HG03095 (cell line): ENCODE data around the gene OXCT2.
"Not testable (repeated sequence)": the region's sequence is repeated elsewhere in the genome, so short reads cannot be mapped to it uniquely, and the experiment has no call there.

ENCODE experiments used
- ATAC-seq: cut with Tn5 transposase; IDR thresholded peaks from one replicate; pipeline ENCODE4 v1.9.1; 2021; ENCODE audit warnings: moderate library complexity; ENCODE audit not compliant: unreplicated experiment

The OXCT2 gene

DNA sequence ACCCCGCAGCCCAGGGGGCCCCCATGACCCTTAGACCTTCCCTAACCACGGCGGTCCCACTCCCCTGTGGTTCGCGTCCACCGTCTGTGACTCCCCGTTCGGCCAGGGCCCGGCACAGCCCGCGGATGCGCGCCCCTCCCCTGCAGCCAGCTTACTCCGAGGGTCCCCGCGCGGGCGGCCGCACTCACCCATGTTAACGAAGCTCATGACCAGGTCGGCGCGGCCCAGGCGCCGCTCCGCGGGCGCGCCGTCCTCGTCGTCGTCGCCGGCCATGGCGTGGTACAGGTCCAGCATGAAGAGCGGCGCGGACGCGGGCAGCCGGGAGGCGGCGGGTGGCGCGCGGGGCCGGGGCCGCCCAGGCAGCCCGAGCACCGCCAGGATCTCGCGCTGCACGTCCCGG lies 16.8 kb upstream of the OXCT2 start:
- not testable (repeated sequence) for ATAC-seq

DNA sequence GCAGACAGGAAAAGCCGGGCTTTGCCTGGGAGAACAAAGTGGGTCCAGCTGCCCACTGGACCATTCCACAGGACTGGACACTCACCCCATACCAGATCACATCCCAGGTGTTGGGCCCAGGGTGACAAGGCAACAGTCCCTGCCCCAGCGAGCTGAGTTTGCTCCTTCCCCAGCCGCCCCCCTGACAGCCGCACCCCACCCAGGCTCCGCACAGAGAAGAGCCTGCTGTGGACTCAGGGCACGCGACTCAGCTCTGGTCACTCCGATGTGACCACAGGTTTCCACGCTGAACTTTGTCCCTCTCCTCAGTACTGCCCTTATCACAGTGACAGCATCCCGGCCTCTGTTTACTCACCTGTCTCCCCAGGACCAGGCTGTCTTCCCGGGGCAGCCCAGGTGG lies 16.3 kb upstream of the OXCT2 start:
- ATAC-seq: no peak

DNA sequence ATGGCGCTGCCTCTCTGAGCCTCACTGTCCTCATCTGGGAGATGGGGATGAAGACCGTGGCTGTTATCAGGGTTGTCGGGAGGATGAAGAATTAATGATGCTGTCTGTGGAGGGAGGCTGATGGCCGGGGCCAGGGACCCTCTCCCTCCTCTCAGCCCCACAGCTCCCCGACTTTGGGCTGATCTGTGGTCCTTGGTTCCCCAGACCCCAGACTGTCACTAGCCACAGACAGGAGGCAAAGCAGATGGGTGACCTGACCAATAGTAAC lies 15.9 kb upstream of the OXCT2 start:
- not testable (repeated sequence) for ATAC-seq

DNA sequence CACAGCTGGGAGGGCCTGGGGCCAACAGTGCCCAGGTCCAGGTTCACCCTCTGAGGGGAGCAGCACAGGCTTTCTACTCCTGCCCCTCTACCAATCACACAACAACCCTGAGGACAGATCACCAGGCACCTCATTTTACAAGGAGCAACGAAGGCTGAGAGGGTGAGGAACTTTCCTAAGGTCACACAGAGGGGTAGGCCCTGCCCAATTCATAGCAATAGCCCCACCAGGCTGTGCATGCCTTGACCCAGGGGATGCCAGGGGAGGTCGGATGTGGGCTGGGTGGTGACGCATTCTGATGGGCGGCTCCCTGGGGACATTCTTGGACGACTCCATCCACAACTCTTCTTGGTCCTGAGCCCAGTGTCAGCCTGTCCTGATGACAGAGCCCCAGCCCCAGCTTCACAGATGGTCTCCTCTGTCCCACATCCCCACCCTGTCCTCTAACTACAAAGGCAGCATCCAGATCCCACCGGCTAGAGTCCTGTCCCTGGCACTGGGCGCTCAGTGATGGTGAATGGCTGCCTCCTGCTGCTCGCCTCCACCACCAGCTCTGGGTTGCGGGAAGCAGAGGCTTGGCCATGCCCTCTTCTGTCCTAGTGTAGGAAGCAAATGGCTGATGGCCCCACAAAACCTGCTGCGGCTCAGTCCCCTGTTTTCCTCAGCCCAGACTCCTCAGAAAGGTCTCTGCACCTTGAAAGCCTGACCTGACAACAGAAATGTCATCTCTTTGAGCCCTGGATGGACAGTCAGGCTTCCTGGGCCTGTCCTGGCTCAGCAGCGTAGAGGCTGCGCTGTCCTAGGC lies 15.4 kb upstream of the OXCT2 start:
- not testable (repeated sequence) for ATAC-seq

DNA sequence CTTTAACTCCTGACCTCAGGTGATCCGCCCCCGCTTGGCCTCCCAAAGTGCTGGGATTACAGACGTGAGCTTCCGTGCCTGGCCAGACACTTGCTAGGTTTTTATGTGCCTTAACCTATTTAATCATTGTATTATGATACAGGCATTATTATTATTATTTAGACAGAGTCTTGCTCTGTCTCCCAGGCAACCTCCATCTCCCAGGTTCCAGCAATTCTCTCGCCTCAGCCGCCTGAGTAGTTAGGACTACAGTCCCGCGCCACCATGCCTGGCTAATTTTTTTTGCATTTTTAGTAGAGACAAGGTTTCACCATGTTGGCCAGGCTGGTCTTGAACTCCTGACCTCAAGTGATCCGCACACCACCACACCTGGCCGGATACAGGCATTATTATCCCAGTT lies 11.5 kb upstream of the OXCT2 start:
- not testable (repeated sequence) for ATAC-seq

DNA sequence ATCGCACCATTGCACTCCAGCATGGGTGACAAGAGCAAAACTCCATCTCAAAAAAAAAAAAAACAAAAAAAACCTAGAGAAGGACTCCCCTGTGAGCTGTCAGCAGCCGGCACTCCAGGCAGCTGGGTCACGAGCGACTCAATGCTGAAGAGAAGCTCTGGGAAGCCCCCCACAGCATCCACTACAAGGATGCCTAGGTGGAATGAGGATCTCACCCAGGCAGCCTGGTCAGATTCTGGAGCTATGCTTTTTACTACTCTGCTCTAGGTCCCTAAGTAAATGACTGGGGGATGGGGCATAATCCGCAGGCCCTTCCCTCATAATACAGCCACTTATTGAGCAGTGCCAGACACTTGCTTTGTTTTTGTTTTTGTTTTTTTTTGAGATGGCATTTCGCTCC lies 11.0 kb upstream of the OXCT2 start:
- ATAC-seq: no peak

DNA sequence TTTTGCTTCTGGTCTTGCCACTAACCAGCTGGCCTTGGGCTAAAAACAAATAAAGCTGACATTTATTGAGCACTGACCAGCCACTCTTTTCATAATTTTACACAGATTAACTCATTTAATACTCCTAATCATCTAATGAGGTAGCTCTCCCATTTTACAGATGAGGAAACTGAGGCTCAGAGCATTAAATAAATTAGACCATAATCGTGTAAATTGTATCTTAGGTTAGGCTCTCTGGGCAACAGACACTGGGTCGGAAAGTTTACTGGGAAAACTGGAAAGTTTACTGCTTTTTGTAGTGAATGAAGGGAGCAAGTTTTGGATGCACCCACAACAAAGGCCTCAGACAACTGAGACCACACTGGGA lies 10.2 kb upstream of the OXCT2 start:
- ATAC-seq: no peak

DNA sequence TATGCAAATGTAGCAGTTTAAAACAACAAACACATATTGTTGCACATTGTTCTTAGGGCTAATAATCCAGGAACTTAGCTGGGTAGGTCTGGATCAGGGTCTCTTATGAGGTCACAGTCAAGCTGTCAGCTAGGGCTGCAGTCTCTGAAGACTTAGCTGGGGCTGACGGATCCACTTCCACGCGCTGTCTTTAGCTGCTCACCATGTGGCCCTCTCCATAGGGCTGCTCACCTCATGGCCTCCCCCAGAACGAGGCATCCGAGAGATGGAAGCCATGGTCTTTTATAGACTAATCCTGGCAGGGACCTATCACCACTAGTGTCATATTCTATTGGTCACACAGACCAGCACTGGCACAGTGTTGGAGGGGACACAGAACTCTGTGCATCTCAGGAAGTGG lies 8.7 kb upstream of the OXCT2 start:
- no peak for ATAC-seq

DNA sequence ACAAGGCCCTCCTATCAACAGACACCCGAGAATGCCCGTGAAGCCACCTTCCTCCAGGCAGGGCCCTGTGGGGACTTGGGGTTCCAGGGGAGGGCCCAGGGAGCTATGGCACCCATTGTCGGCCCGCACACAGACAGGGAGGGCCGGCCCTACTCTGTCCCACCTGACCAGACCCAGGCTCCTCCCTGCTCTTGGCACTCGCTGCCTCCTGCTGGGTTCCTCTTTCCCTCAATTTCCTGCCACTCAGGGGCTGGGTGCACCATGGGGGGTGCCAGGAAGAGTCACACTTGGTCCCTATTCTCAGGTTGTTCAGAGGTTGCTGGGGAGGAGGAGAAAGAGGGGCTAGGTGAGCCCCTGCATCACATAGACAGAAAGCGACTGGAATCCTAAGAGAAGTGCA lies 8.0 kb upstream of the OXCT2 start:
- no peak for ATAC-seq

DNA sequence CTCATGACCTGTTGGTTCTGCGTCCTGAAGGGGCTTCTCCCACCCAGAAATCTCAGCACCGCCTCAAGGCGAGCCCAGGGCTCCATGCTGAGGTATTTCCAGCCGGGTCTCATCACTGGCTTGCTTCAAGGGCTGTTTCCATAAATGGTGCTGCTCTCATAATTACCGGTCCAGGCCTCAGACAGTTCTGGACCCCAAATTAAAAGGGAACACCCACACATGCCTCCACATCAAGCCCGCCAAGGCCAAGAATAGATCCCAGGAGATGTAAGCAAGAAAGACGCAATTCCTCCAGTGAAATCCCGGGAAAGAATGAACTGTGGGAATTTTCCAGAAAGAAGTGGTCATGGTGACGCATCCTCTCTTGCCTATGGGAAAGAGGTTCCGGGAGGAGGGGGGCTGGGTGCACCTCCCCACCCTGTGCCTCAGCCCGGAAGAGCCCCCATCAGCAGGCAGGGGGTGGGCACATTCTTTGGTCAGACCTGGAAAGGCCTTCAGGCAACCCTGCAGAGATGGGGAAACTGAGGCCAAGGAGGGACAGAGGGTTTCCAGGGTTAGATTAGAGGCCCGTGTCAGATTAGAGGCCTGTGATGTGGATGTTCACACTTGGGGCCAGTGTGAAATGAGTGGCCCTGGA lies 7.4 kb upstream of the OXCT2 start:
- ATAC-seq: not testable (repeated sequence)

DNA sequence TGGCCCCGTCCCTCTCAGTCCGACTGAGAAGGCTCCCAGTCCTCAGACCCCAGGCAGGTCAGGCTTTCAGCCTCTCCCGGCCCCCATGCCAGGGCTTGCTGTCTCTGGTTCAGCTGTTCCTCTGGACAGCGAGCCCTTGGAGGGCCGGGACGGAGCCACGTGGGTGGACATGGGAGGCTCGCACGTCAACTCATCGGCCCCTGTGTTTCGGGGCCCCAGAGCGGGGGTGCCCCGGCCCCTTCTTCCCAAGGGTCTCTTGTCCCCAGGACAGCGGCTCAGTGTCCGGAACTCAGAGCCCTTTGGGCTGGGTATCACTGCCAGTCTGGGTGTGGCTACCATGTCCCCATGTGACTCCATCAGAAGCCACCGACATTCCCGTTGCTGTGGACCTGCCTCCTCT lies 6.7 kb upstream of the OXCT2 start:
- not testable (repeated sequence) for ATAC-seq

DNA sequence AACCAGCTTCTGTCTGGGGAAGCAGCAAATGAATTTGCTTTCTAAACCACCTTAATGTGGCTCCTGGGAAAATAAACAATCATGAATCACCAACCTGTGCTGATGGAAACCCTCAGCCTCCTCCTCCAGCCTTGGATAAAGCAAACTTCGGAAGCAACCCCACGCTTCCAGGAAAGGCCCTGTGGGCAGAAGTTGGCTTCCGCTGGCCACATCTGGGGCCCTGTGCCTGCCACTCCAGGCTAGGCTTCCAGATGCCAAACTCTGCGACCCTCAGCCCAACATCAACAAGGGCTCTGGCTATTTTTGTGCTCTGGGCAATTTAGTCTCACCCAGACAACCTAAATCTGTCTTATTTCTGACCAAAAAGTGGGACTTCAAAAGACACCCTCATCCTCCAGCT lies 6.2 kb upstream of the OXCT2 start:
- ATAC-seq: no peak

DNA sequence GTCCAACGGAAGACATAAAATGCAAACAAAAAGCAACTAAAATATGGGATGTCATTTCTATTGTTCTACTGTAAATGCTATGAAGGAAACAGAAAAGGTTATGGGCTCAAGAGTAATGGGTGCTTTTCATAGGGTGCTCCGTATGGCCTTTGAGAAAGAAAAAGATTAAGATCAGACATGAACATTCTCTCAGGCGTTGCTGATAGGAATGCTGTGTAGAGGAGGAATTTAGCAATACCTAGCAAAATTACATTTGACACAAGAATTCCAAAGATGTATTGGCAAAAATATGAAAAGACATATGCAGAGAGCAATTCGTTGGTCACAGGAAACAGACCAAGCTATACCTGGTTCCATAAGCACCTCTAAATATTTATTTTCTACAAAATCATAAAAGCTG lies 5.7 kb upstream of the OXCT2 start:
- no peak for ATAC-seq

DNA sequence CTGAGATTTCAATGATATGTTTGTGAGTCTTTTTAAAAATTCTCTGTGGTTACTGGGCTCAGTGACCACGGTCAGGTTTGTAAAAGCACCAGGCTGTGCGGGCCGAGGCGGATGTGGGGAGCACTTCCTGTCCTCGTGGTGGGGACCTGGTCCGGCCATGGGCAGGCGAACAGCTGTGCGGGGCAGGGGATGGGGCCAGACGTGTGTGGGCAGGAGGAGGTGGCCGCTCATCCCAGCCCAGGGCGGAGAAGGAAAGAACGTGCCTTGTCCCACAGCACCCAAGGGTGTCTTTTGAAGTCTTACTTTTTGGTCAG lies 5.2 kb upstream of the OXCT2 start:
- no peak for ATAC-seq

DNA sequence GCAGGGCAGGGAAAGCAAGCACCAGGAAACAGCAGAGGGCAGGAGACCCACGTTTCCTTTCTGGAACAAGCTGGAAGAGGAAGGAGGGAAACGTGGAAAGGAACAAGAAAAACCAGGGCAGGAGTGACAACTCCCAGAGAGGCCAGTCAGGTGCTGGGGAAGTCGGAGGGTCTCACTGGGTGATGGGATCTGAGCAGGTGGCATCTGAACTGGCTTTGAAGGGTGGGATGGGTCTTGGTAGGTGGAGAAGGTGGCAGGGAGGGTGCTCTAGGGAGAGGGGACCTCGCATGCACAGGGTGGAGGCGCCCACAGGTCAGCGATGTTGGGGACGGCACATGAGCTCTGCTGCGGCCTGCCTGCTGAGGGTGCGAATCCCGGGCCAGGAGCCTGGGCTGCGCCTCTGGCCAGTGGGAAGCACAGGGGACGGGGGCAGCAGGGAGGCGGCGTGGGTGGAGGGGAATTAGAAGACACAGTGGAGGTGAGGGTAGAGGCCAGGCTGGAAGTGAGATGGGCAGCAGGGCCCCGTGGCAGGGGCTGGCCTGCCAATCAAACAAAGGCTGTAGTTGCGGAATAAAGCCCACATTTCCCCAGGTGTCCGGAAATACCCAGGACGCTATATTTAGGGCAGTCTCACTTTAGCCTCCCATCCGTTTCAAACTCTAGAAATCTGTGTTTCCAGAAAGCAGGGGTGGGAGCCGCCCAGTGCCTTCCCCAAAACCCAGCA lies 4.7 kb upstream of the OXCT2 start:
- not testable (repeated sequence) for ATAC-seq

DNA sequence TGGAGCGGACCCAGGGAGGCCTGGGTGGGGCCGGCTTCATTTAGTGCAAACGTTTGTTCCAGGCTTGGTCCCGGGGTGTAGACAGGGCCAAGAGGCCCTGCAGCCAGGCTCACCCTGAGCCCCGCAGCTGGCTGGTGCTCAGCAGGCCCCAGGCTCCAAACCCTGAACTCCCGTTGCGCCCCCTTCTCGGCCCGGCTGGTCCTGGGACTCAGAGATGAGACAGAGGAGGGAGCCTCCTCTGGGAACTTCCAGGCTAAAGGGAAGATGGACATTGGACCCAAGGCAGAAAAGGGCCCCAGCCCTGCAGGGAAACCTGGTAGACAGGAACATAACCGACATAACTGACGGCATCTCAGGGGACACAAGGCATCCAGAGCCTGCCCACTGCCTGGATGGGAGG lies 4.0 kb upstream of the OXCT2 start:
- not testable (repeated sequence) for ATAC-seq

DNA sequence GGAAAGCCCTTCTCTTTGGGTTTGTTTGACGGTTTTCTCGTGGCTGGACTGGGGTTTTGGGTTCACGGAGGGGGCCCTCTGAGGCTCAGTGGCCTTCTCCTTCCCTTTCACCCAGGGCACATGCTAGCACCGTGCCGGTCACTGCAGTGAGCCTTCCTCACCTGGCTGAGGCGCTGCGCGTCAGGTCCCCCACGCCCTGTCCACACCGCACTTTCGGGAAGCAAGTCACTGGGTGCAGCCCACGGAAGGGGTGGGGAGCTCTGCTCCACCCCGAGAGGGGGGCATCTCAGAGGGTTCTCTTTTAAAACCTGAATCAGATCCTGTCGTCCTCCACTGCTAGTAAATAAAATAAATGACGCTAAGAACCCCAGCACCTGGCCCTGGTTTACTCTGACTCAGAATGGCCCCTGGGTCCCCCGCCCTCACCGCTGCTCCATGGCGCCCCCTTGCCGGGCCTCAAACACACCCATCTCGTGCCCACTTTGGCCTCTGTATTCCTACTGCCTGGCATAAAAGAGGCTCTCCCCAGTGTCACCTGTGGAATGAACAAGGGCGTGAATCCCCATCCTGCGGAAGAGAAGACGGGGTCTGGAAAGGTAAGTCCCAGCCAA lies 2.3 kb upstream of the OXCT2 start:
- ATAC-seq: not testable (repeated sequence)

DNA sequence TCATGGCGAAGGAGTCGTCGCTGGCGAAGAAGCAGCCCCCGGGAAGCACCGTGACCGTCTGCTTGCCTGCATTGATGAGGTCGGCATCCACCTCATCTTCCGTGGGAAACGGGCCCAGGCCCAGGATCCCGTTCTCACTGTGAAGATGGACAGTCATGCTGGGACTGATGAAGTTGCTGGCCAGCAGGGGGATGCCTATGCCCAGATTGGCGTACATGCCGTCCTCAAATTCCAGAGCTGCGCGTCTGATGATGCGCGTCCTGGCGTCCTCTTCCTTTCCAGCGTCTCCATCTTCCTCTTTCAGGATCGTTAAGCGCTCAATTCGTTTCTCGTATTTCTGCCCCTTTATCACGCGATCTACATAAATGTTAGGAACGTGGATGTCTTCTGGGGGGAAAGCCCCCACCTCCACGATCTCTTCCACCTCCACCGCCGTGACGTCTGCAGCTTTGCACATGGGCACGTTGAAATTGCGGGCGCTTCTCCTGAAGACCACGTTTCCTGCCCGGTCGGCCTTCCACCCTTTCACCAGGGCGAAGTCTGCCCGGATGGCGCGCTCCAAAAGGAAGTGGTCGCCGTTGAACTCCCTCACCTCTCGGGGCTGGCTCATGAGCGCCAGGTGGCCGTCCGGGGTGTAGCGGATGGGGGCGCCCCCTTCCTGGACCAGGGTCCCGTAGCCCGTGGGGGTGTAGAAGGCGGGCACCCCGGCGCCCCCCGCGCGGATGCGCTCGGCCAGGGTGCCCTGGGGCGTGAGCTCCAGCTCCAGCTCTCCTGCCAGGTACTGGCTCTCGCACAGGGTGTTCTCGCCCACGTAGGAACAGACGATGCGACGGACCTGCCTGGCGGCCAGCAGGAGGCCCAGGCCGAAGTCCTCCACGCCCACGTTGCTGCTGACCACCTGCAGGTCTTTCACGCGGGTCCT lies 787 bp downstream of the OXCT2 start:
- ATAC-seq: not testable (repeated sequence)

DNA sequence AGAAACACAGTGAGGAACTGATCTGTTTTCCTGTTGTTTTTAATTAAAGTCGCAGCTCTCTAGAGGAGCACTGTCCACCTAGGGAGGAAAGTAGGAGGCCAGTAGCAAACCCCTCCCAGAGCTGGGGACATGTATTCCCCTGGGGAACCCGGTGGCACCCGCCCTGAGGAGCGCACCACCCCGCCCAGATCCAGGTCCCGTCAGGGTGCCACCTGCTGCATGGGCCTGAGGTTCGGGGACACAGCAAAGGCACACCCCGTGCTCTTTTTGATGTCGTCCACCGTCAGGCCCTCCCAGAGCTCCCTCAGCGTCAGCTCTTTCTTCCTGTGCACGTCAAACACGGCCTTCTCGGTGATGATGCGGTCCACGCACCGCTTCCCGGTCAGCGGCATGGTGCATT lies 1.6 kb downstream of the OXCT2 start:
- not testable (repeated sequence) for ATAC-seq

DNA sequence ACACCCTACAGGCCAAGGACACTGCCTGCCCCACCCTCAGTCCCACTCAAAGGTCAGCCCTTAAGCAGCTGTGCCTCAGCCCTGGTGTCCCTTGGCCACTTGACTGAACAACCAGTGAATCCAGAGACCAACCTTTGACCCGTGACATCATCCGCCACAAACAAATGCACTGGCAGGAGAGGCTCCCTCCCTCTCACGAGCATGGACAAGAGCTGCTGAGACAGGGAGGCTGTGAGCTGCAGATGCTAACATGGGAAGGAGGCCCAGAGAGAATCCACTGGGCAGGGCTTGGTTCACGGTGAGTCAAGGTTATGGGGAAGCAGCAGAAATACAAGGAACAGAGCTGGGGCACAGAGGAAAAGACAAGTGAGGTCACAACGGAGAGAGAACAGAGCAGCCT lies 4.7 kb downstream of the OXCT2 start:
- ATAC-seq: not testable (repeated sequence)

DNA sequence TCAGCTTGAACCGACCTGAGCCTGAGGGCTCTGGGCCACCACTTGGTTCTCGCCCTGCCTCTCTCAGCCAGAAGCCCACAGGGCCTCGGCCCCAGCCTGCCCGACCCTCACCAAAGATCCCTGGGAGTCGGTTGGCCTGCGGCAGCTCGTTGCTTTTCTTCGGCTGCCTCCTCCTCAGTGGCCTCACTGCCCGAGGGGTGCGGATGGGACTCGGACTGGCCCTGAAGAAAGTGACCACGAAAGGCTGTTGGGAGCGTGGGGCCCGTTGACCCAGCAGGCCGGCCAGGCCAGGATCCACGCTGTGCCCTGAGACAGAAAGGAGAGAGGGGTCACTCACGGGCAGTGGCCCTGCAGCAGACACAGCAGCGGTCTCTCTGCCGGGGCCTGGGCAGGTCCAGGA lies 6.6 kb downstream of the OXCT2 start:
- ATAC-seq: not testable (repeated sequence)
